Neutrophil (primary cell): ENCODE measurements around the gene BLM.

Experiments
- H3K27ac ChIP-seq: fragments of 200-600 bp; sonication (generic); 2 replicates; pipeline ENCODE4 v1.5.1; 2016; ENCODE audit warnings: mild to moderate bottlenecking, moderate library complexity
- H3K27me3 ChIP-seq: fragments of 200-600 bp; sonication (generic); 2 replicates; pipeline ENCODE4 v1.6.0; 2016; ENCODE audit warnings: mild to moderate bottlenecking
- H3K36me3 ChIP-seq: fragments of 200-600 bp; sonication (generic); 2 replicates; pipeline ENCODE4 v1.5.1; 2017
- H3K4me1 ChIP-seq, 2 experiments: fragments of 200-600 bp in 1 of 2; sonication (generic) in 1 of 2; 1 replicate in 1 of 2; 2 replicates in 1 of 2; pipeline versions ENCODE4 v1.5.1 to v1.6.1; 2013 to 2016; ENCODE audit warnings: low read depth in 1 of 2, low read length in 1 of 2, mild to moderate bottlenecking in 1 of 2, moderate library complexity in 1 of 2; ENCODE audit not compliant: control insufficient read depth in 1 of 2, insufficient read depth in 1 of 2
- H3K4me3 ChIP-seq, 2 experiments: fragments of 200-600 bp in 1 of 2; sonication (generic) in 1 of 2; 1 replicate in 1 of 2; 2 replicates in 1 of 2; pipeline ENCODE4 v1.5.1; 2013 to 2016; ENCODE audit warnings: low read depth in 1 of 2, low read length in 1 of 2, mild to moderate bottlenecking in 1 of 2, moderate library complexity in 1 of 2
- H3K9me3 ChIP-seq: fragments of 200-600 bp; sonication (generic); 2 replicates; pipeline ENCODE4 v1.5.1; 2016
- CTCF ChIP-seq: fragments of 200-600 bp; sonication (generic); IDR thresholded peaks from 2 replicates; pipeline ENCODE4 v1.5.1; 2016; ENCODE audit warnings: antibody characterized with exemption

BLM gene

GRCh38 chr15:90817117-90818057 lies 100.2 kb downstream of the BLM start:
- Histone ChIP-seq H3K4me1 (peaks cover 34 to 35% of the 10 kb centered on the region in 2 experiments), H3K9me3 (no peaks in the 10 kb centered on the region), H3K27ac (peak overlapping the region; percentile 71), H3K27me3 (no peaks in the 10 kb centered on the region), H3K4me3 (peak overlapping the region in 1 of 2 experiments; percentile 48), H3K36me3 (no peaks in the 10 kb centered on the region)
- no peak for TF ChIP-seq CTCF

DNA sequence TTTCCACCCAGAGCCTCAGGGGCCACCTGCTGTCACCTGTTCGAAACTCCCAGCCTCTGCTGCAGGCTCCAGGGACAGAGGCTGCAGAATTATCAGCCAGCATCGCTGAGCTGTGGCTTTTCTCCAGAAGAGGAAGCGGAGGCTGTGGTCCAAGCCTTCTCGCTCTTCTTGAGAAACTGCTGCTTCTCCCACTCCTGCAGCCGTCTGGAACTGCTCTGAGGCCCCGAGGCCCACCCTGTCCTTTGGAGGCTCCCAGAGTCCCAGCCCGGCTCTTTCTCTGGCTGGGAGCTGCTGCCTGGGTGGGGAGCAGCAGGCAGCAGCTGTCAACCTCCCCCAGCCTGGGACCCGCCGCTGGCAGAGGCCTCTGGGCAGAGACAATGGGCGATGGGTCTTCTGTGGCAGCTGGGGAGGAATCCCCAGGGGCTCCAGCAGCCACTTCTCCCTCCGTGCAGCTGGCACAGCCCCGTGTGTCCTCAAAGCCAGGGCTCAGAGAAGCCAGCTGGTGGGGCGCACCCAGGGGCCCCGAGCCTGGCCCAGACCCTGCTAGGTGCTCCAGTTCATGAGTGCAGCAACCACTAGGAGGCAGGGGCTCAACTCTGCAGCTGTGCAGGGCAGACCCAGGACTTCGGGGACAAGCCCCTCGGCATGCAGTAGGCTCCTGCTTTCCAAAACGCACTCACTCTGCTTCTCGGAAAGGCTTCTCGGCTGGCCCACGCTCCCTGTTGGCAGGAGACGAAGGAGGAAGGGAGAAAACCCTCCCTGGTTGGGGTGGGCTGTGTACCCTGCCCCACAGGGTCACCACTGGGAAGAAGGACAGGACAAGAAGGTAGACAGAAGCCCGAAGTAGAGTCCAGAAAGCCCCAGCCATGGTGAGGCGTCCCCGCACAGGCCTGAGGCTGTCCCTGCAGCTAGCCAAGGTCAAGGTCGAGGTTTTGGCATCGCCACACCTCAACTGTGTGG lies 101.4 kb downstream of the BLM start:
- TF ChIP-seq CTCF: no peak
- Histone ChIP-seq H3K4me3 (peak overlapping the region; percentile 22 to 48), H3K27ac (peak overlapping the region; percentile 71), H3K27me3 (no peaks in the 10 kb centered on the region), H3K4me1 (peaks cover 23 to 24% of the 10 kb centered on the region in 2 experiments), H3K36me3 (no peaks in the 10 kb centered on the region), H3K9me3 (no peaks in the 10 kb centered on the region)

DNA sequence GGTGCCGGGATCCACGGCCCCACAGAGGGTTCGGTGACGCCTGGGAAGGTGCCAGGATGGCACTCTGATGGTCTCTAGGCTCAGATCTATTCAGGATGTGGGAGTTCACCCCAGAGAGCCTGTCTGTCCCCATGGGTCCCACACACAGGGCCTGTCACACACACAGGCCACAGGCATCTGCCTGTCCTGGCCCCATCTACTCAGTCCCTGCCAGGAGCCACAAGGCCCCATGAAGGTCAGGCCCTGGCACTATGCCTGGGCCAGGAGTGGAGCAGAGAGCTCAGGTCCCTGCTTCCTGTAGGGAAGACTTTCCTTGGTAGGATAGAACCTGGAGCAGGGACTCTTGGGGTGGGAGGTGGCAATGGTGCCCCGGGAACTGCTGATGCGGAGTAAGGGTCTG lies 102.2 kb downstream of the BLM start:
- H3K27ac ChIP-seq: no peak overlapping the region
- no peak overlapping the region for H3K4me3 ChIP-seq
- no peaks in the 10 kb centered on the region for H3K9me3 ChIP-seq
- H3K27me3 ChIP-seq: no peaks in the 10 kb centered on the region
- H3K4me1 ChIP-seq: peaks cover 26 to 27% of the 10 kb centered on the region in 2 experiments
- H3K36me3 ChIP-seq: no peaks in the 10 kb centered on the region
- TF ChIP-seq CTCF: no peak

DNA sequence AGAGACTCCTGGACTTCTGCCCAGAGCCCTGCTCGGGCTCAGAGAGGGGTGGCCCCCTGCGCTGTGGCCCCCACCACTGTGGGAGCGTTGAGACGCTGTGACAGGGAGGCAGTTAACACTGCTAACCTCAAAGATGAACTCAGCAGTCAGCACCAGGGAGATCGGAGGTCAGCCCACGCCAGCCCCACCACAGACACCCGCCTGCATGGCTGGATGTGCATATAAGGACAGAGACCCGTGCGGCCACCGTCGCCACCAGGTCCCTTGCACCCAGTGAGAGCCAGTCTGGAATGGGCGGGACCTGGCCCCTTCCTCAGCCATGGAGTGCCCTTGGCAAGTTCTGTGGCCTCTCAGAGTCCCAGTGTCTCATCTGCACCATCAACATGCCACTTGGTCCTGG lies 102.7 kb downstream of the BLM start:
- no peak for TF ChIP-seq CTCF
- Histone ChIP-seq H3K9me3 (no peaks in the 10 kb centered on the region), H3K27me3 (no peaks in the 10 kb centered on the region), H3K27ac (no peak overlapping the region), H3K4me3 (no peak overlapping the region), H3K36me3 (no peaks in the 10 kb centered on the region), H3K4me1 (peaks cover 27 to 28% of the 10 kb centered on the region in 2 experiments)

GRCh38 chr15:90820481-90820880 lies 103.3 kb downstream of the BLM start:
- no peak overlapping the region for H3K27ac ChIP-seq
- no peak for TF ChIP-seq CTCF

More at GRCh38 chr15:90820481-90820880, 103.3 kb downstream of the BLM start:
- no peaks in the 10 kb centered on the region for H3K9me3 ChIP-seq
- no peak overlapping the region for H3K4me3 ChIP-seq
- no peaks in the 10 kb centered on the region for H3K27me3 ChIP-seq
- H3K36me3 ChIP-seq: no peaks in the 10 kb centered on the region
- H3K4me1 ChIP-seq: peaks cover 27 to 28% of the 10 kb centered on the region in 2 experiments
